Sigmoid colon (tissue), 4 donors: ENCODE measurements around the gene SMAD3.

Experiments used
- CTCF ChIP-seq, 4 experiments: fragments of 450-650 bp in 3 of 4; fragments of 200-600 bp in 1 of 4; IDR thresholded peaks; one replicate each; pipeline ENCODE4 v1.5.1; 2016 to 2019; ENCODE audit warnings: antibody characterized with exemption in 4 of 4, mild to moderate bottlenecking in 3 of 4, moderate library complexity in 2 of 4
- POLR2A ChIP-seq, 2 donors: fragments of 450-650 bp; IDR thresholded peaks; one replicate each; pipeline ENCODE4 v1.6.1; 2016; ENCODE audit warnings: antibody characterized with exemption in 2 of 2, mild to moderate bottlenecking in 2 of 2, moderate library complexity in 2 of 2
- POLR2AphosphoS5 ChIP-seq, 4 donors: sonication (generic); formaldehyde crosslinking; IDR thresholded peaks; one replicate each; pipeline ENCODE4 v1.6.1; 2017; ENCODE audit warnings: antibody characterized with exemption in 4 of 4

- TF ChIP-seq POLR2AphosphoS5 (IDR thresholded peaks at IDR 0.05) (no peak), POLR2A (IDR thresholded peaks at IDR 0.05) (no peak), CTCF (IDR thresholded peaks at IDR 0.05) (no peak)
These were observed 32.7 kb downstream of the SMAD3 start for GRCh38 chr15:67097930-67098740.
